ENCODE data around the gene SYN1. TPM values are rescaled to one million over a fixed set of nuclear protein-coding genes. Genes with fewer than 3 reads are reported as not detected.
A peak's percentile ranks its signal among the peaks of the same experiment; 100 is the strongest.
"Not testable (repeated sequence)": the region's sequence is repeated elsewhere in the genome, so short reads cannot be mapped to it uniquely, and the experiment has no call there.

SYN1 gene
- total RNA-seq, 1 donor from 2014 or later: 13.9 TPM

DNA sequence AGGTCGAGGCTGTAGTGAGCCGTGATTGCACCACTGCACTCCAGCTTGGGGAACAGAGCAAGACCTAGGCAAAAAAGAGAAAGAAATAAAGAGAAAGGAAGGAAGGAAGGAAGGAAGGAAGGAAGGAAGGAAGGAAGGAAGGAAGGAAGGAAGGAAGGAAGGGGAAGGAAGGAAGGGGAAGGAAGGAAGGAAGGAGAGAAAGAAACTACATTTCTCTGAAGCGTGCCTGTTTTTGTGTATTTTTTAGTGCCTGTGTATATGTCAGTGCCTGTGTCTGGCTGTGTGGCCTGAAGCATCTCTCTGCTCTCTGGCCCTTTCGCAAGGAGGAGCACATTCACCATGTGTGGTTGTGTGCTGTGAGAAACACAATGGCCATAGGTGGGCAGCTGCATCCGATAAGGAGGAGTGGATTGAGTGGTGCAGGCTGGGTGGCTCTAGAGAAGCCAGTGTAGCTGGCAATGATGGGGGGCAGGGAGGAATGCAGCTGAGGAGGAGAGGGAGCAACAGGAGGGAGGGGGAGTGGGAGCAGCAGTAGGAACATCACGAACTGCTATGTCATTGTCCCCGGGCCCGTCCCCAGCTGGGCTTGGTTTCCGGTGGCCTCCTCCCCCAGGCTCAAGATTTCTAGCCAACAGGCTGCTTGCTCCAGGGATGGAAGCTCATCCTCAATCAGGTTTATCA is 11.4 kb downstream of the SYN1 start:
- H3K27me3 ChIP-seq (ENCODE audit: low read depth): no peaks in the 10 kb centered on the region
- TF ChIP-seq, protein P1, sequence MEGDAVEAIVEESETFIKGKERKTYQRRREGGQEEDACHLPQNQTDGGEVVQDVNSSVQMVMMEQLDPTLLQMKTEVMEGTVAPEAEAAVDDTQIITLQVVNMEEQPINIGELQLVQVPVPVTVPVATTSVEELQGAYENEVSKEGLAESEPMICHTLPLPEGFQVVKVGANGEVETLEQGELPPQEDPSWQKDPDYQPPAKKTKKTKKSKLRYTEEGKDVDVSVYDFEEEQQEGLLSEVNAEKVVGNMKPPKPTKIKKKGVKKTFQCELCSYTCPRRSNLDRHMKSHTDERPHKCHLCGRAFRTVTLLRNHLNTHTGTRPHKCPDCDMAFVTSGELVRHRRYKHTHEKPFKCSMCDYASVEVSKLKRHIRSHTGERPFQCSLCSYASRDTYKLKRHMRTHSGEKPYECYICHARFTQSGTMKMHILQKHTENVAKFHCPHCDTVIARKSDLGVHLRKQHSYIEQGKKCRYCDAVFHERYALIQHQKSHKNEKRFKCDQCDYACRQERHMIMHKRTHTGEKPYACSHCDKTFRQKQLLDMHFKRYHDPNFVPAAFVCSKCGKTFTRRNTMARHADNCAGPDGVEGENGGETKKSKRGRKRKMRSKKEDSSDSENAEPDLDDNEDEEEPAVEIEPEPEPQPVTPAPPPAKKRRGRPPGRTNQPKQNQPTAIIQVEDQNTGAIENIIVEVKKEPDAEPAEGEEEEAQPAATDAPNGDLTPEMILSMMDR (IDR thresholded peaks at IDR 0.05; ENCODE audit: borderline replicate concordance): no peak
- no peaks in the 10 kb centered on the region for H3K36me3 ChIP-seq

DNA sequence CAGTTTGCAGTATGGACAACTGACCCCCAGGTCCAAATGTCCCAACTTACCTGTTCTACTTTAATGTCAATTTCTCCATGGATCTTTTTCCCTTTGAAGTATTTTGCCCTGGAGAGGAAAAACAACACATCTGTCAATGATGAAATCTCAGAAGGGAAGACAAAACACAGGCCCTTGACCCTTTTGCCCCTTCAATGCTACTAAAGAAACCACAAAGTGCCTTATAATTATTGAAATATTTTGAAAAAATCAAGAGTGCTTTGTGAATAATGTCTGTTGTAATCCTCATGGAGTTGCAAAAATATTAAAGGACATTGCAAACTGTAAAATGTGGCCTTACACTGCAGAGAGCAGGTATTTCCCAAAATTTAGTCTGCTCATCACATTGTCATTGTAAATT is 12.6 kb downstream of the SYN1 start:
- DNase-seq: no peak
- Histone ChIP-seq H3K9me3 (replicated peaks) (no peaks in the 10 kb centered on the region), H3K4me1 (no peaks in the 10 kb centered on the region), H3K27ac (replicated peaks) (no peak overlapping the region), H3K36me3 (no peaks in the 10 kb centered on the region), H3K27me3 (ENCODE audit: low read depth) (no peaks in the 10 kb centered on the region), H3K4me3 (no peak overlapping the region)
- intact Hi-C loops (cut with micrococcal nuclease): no loop called here
- TF ChIP-seq, protein P1 (IDR thresholded peaks at IDR 0.05; ENCODE audit: borderline replicate concordance): no peak

More for the DNA sequence above, 11.4 kb downstream of the SYN1 start:
- H3K27ac ChIP-seq (replicated peaks): no peak overlapping the region
- no peak overlapping the region for H3K4me3 ChIP-seq
- H3K4me1 ChIP-seq: no peaks in the 10 kb centered on the region
- no peak for DNase-seq
- no peaks in the 10 kb centered on the region for H3K9me3 ChIP-seq (replicated peaks)
- intact Hi-C loops (cut with micrococcal nuclease): no loop called here

DNA sequence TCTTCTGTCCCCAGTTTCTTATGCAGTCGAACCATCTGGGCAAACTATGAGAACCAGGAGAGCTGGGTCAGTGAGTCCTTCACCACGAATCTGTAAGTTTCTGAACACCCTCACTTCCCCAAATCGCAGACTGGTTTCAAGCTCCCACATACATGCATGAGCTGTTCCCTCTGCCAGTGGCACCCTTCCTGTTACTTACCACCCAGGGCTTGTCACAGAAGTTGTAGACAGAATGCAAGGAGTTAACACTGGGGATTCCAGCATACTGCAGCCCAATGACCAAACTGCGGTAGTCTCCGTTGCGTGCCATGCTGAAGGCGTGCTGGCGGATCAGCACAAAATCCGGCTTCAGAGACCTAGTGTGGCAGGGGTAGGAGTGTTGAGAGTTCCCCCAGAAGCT is 14.6 kb downstream of the SYN1 start:
- no peak overlapping the region for H3K27ac ChIP-seq (replicated peaks)
- no peaks in the 10 kb centered on the region for H3K36me3 ChIP-seq
- peaks cover 12% of the 10 kb centered on the region for H3K9me3 ChIP-seq (replicated peaks)
- no peak for DNase-seq
- intact Hi-C loops (cut with micrococcal nuclease): no loop called here
- H3K4me1 ChIP-seq: no peaks in the 10 kb centered on the region
- no peak overlapping the region for H3K4me3 ChIP-seq
- H3K27me3 ChIP-seq (ENCODE audit: low read depth): no peaks in the 10 kb centered on the region
- TF ChIP-seq, protein P1 (IDR thresholded peaks at IDR 0.05; ENCODE audit: borderline replicate concordance): no peak

DNA sequence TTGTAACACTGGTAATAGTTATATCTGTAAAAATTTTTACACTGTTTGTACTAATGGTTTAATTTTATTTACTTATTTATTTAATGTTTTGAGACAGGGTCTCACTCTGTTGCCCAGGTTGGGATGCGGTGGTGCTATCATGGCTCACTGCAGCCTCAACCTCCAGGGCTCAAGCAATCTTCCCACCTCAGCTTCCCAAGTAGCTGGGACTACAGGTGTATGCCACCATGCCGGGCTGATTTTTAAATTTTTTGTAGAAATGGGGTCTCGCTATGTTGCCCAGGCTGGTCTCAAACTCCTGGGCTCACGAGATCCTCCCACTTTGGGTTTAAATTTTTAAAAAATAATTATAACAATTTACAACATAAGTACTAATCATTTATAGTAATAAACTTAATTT is 16.5 kb downstream of the SYN1 start:
- H3K27me3 ChIP-seq (ENCODE audit: low read depth); DNase-seq; intact Hi-C loops (cut with micrococcal nuclease); H3K27ac ChIP-seq (replicated peaks); H3K4me3 ChIP-seq; H3K36me3 ChIP-seq; H3K4me1 ChIP-seq: not testable (repeated sequence)
- H3K9me3 ChIP-seq (replicated peaks): peaks cover 22% of the 10 kb centered on the region

DNA sequence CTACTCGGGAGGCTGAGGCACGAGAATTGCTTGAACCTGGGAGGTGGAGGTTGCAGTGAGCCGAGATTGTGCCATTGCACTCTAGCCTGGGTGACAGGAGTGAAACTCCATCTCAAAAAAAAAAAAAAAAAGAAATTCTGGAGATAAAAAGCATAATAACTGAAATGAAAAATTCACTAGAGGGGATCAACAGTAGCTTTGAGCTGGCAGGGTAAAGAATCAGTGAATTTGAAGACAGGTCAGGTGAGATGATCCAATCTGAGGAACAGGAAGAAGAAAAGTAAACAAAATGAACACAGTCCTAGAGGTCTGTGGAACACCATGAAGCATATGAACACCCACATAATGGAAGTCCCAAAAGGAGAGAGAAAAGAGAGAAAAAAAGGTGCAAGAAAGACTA is 22.4 kb downstream of the SYN1 start:
- no peak for DNase-seq
- intact Hi-C loops (cut with micrococcal nuclease): no loop called here
- Histone ChIP-seq H3K27ac (replicated peaks) (no peak overlapping the region), H3K4me3 (no peak overlapping the region), H3K4me1 (no peaks in the 10 kb centered on the region), H3K36me3 (no peaks in the 10 kb centered on the region), H3K27me3 (ENCODE audit: low read depth) (no peaks in the 10 kb centered on the region), H3K9me3 (replicated peaks) (peaks cover 41% of the 10 kb centered on the region)
- TF ChIP-seq, protein P1 (IDR thresholded peaks at IDR 0.05; ENCODE audit: borderline replicate concordance): no peak

DNA sequence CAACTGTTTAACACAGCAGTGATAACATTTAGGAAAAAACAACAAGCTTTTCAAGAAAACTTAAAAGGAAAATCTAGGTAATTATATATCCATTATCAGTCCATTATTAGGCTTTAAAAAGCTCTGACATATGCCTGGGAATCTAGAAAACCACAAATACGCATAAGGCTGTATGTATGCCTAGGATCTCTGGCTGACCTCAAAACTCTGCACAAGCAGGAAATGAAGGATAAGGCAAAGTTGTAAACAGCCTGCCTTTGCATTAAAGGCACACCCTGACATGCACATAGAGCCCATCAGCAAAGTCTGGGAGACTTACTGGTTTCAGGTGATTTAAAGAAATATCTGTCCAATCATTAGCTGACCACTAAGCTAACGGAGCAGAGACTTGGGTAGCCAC is 23.4 kb downstream of the SYN1 start:
- Histone ChIP-seq H3K27ac (replicated peaks) (peak overlapping the region; percentile 61), H3K4me1 (no peaks in the 10 kb centered on the region)

More for the DNA sequence above, 23.4 kb downstream of the SYN1 start:
- H3K9me3 ChIP-seq (replicated peaks): peaks cover 41% of the 10 kb centered on the region
- no peak overlapping the region for H3K4me3 ChIP-seq
- H3K27me3 ChIP-seq (ENCODE audit: low read depth): no peaks in the 10 kb centered on the region
- no peaks in the 10 kb centered on the region for H3K36me3 ChIP-seq
- DNase-seq: no peak
- intact Hi-C loops (cut with micrococcal nuclease): no loop called here
- TF ChIP-seq, protein P1 (IDR thresholded peaks at IDR 0.05; ENCODE audit: borderline replicate concordance): no peak
